Brain pericyte (primary cell): ENCODE measurements around the gene VPS37D.
"Not testable (repeated sequence)": the region's sequence is repeated elsewhere in the genome, so short reads cannot be mapped to it uniquely, and the experiment has no call there.

Experiments used
- DNase-seq: peaks from one replicate; pipeline ENCODE4 v3.0.0-alpha.2; 2012; ENCODE audit warnings: low read depth, low spot score

Gene VPS37D

DNA sequence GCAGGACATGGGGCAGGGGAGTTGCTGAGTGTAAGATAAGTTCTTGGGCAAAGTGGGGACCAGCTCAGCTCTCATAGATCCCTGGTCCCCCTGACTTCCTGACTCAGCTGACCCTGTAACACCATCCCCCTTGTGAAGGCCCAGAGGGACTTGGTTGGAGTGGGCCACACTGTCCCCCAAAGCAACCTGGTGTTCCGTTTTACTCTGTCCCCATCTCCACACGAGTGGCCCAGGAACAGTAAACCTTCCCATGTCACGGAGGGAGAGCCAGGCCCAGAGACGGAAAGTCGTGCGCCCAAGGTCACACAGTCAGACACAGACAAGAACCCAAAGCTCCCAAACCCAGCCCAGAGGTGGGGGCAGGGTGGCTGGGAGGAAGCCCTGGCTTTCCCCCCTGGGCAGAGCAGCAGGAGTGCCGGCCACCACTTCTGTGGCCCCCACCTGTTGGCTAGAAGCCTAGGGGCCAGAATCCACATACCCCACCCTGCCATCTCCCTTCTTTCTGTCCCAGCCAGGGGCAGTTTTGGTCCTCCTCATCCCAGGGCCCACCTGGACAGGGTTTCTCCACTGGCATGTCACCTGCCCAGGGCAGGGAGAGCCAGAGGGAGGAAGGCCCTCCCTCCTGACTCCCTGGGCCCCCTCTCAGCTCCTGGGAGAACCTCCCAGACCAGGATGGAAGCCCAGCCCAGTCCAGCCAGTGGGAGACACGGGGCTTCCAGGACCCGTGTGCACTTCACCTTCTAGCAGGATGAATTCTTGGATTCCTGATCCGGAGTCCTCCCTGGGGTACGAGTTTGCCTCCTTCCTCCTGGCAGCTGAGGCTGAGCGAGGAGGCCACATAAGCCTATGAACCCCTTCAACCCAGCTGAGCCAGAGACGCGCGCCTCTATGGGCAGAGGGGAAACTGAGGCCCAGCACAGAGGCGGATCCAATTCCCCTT, 20.6 kb upstream of the VPS37D start:
- DNase-seq, result no peak

DNA sequence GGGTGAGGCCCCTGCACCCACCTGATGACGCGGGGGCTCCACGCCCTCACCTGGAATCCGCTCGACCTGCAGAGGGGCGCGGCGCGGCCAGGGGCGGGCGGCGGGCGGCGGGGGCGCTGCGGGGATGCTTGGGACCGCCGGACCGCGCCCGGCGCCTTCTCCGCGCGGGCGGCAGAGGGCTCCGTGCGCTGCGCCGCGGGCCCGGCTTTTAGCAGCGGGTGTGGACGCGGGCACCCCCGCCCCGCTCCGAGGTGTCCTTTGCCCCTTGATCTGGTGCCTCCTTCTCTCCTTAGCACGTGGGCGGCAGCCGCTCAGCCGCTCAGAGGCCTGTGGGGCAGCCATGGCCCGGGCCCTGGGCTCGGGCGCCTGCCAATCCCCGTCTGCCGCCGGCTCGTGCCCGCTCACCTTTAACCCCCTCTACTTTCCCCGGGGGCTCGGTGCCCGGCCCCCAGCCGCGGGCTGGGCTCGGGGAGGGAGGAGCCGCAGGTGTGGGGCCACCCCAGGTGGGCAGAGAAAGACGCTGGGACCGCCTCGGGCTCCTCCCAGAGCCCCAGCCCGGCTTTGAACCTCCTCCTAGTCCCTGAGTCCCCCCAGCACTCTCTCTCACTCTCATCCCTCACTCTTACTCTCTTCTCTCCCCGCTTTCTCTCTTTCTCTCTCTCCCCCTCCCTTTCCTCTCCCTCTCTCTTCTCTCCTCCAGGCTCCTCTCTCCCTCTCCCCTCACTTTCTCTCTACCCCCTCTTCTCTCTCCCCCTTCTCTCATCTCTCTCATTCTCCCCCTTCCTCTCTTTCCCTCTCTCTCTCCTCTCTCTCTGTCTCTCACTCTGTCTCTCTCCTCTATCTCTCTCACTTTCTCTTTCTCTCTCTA, 19.7 kb upstream of the VPS37D start:
- DNase-seq, result no peak

DNA sequence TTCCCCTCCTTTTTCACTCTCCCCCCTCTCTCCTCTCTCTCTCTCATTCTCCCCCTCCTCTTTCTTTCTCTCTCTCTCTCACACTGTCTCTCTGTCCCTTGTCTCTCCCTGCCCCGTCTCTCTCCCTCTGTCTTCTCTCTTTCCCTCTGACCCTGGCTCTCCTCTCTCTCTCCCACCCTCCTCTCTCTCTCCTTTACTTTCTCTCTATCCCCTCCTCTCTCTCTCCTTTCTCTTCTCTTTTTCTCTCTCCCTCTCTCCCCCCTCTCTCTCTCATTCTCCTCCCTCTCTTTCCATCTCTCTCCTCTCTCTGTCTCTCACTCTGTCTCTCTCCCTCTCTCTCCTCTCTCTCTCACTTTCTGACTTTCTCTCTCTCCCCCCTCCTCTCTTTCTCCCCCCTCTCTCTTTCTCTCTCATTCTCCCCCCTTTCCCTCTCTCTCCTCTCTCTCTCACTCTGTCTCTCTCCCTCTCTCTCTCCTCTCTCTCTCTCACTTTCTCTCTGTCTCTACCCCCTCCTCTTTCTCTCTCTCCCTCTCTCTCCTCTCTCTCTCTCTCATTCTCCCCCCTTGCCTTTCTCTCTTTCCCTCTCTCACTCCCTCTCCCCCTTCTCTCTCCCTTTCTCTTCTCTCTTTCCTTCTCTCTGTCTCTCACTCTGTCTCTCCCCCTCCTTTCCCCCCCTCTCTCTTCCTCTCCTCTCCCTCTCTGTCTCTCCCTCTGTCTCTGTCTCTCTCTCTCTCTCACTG, 18.9 kb upstream of the VPS37D start:
- DNase-seq, result no peak

DNA sequence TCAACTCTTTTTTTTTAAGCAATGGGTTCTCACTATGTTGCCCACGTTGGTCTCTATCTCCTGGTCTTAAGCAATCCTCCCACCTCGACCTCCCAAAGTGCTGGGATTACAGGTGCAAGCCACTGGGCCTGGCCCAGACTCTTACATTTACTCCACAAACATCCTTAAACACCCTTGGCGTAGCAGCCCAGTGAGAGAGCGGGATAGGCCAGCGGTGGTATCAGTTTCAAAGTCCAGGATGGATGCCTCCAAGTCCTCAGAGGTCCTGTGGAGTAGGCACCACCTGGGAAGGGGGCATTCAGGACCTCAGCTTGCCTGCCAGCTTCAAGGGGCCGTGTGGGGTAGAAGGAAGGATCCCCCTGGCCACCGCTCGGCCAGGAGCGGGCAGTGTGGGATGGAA, 18.1 kb upstream of the VPS37D start:
- no peak for DNase-seq

DNA sequence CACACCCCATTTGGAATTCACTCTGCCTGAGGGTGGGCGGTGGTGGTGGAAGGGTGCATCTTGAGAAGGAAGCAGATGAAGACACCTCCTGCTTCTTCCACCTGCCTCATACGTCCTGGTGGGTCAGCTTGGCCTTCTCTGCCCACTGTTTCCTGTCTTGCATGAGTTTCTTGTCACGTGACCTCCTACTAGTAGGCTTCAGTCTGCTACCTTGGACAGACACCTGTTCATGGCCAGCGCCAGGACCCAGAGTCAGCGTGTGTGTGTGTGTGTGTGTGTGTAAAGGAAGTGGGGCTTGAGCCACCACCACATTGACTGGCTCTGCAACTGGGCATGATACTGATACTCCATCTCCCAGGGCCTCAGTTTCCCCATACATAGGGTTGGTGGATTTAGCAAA, 17.1 kb upstream of the VPS37D start:
- no peak for DNase-seq

DNA sequence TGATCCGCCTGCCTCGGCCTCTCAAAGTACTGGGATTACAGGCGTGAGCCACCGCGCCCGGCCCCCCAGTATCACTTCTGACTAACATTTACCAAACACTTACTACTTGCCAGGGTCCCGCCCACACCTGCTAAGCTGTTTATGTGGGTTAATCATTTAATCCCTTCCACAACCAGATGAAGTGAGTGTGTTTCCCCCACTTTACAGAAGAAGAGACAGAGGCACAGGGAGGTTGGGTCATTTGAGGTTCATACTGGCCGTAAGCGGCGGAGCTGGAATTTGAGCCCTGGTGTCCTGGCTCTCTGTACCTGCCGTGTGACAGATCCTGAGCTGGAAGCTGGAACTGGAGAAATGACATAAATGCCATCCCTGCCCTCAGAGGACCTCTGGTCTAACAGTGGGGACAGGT, 15.1 kb upstream of the VPS37D start:
- DNase-seq, result no peak

DNA sequence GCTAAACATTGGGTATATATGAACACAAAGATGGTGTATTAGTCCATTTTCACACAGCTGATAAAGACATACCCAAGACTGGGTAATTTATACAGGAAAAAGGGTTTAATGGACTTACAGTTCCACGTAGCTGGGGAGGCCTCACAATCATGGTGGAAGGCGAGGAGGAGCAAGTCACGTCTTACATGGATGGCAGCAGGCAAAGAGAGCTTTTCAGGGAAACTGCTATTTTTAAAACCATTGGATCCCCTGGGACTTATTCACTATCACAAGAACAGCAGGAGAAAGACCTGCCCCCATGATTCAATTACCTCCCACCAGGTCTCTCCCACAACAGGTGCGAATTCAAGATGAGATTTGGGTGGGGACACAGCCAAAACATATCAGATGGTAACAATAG, 12.3 kb upstream of the VPS37D start:
- DNase-seq, result not testable (repeated sequence)

DNA sequence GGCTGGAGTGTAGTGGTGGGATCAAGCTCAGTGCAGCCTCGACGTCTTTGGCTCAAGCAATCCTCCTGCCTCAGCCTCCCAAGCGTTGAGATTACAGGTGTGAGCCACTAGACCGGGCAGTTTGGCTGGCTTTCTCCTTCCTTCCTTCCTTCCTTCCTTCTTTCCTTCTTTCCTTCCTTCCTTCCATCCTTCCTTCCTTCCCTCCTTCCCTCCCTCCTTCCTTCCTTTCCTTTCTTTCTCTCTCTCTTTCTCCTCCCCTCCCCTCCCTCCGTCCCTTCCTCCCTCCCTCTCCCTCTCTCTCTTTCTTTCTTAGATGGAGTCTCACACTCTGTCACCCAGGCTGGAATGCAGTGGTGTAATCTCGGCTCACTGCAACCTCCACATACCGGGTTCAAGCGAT, 7.6 kb upstream of the VPS37D start:
- DNase-seq, result no peak

DNA sequence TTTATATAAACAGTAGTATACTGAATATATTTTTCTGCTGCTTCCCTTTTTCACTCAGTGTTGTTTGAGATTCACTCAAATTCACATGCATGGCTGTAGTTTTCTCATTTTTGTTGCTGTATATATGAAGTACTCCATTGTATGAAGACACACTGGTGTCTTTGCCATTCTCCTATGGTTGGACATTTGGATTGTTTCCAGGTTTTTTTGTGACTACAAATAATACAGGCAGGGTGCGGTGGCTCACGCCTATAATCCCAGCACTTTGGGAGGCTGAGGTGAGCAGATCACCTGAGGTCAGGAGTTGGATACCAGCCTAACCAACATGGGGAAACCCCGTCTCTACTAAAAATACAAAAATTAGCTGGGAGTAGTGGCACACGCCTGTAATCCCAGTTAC, 7.0 kb upstream of the VPS37D start:
- DNase-seq, result not testable (repeated sequence)

DNA sequence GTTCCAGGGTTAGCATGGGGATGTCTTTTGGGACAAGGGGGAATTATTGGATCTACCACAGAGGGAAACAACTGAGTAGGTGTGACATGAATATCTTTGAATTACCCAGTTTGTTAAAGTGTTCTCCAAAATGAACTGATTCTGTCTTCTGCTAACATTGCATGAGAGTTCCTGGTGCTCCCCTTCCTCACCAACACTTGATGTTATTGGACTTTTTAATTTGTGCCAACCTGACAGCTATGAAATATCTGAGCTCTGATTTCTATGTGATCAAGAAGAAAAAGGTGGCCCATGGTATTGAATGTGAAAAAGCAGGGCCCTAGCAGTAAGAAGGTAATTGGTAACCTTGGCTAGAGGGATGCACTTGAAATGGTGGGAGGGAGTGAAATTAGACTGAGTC, 4.6 kb upstream of the VPS37D start:
- DNase-seq, result no peak

DNA sequence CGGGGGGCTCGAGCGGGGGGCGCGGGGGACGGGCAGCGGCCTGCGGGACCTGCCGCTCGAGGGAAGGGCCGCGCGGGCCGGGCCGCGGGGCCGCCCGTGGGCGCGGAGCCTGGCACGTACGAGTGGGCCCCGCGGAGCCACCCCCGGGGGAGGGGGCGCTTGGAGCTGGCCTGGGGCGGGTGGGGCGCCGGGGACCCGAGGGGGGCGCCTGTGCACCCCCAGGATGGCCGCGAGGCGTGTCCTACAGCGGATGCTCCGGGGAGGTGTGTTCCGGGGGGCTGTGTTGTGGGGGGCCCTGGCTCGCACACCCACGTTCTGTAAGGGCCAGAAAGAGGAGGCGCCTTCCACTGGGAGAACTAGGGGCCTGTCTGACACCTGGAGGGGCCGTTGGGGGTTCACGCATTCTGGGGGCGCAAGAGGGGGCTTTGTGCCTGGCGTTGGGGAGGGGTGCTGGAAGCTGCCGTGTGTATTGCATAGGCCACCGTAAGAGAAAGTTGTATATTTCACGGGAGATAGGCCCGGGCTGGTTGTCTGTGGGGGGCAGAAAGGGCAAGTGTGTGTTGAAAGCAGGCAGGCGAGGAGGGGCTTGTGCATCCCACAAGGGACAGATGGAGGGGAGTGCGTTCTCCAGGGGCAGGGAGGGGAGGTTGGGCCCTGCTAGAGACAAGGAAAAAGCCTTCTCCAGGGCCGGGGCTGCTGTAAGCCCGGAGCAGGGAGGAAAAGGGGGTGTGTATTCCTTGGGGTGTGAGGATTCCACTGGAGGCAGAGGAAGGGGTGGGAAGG, 663 bp downstream of the VPS37D start:
- no peak for DNase-seq

DNA sequence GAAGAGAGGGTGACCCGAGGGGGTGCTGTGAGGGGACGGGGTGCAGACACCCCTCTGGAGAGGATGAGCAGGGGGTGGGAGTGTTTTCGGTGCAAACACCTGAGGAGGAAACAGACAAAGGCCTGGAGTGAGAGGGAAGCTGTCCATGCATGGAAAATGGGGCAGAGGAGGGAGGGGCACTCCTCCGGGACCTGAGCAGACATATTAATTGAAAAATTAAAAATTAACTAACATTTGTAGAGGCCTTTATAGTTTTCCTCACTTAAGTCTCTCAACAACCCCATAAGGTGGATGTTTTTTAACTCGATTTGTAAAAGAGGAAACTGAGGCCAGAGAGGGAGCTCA, 1.2 kb downstream of the VPS37D start:
- DNase-seq, result no peak

DNA sequence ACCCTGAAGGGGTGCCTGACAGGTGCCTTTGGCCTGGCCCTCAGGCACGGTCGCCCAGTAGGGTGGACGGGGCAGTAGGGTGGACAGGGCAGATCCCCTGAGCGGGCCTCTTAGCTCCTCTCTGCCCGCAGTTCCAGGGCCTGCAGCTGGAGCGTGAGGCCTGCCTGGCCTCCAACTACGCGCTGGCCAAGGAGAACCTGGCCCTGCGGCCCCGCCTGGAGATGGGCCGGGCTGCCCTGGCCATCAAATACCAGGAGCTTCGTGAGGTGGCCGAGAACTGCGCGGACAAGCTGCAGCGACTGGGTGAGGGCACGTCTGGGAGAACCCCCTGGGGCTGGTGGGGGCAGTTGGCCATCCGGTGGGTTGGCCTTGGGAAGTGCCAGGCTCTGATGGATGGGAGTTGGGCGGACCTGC, 1.7 kb downstream of the VPS37D start:
- DNase-seq, result no peak

DNA sequence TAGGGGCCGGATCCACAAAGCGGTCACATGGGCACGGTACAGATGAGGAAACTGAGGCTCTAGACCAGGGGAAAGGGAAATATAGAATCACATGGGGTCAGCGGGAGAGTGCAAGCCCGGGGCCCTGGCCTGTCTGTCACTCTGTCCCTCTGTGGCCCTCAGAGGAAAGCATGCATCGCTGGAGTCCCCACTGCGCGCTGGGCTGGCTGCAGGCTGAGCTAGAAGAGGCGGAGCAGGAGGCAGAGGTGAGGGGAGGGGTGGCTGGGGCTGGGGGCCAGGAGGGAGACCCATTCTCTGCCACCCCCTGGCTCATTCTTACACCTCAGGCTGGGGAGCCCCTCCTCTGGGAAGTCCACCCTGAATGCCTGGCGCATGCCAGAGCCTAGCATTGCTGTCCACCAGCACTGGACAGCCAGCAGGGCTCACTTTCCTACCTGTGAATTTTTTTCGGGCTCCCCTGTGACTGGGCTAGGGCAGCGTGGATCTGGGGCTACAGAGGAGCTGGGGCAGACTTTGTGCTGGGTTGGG, 2.3 kb downstream of the VPS37D start:
- DNase-seq, result no peak

DNA sequence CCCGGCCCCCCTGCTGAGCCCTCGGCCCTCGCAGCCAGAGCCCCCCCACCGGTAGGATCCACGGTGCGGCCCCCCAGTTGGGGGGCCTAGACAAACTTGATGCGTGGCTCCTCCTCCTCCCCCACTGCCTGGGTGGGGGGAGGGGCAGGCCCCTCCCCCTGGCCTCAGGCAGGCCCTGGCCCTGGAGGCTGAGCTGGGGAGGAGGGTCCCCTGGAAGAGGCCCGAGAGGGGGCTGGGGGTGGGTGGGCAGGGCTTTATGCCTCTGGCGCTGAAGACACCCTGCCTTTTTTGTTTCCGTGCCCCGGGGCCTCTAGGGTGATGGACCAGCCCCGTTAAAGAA, 3.7 kb downstream of the VPS37D start:
- no peak for DNase-seq

DNA sequence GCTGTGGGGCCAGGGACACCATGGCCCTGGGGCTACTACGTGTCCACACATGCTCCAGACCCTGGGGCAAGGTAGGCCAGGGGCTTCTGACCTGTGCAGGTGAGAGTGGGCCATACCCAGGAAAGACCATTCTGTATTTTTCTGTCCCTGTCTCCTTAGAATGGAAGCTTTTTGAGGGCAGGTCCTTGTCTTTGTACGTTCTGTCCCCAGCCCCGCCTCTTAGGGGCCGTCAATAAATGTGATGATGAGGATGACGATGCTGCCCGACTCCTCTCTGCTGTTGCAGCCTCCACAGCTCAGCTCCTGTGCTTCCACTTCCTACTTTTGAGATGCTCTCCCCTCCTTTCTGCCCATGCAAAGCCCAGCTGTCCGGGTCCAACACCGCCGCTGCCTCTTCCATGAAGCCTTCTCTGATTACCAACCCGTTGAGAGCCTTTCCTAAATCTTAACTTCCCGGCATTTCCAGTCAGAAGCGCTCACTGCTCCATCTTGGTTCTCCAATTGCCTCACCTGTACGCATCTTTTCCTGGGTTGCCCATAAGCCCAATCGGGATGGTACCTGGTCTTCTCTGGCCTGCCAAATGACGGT, 4.3 kb downstream of the VPS37D start:
- DNase-seq, result no peak

DNA sequence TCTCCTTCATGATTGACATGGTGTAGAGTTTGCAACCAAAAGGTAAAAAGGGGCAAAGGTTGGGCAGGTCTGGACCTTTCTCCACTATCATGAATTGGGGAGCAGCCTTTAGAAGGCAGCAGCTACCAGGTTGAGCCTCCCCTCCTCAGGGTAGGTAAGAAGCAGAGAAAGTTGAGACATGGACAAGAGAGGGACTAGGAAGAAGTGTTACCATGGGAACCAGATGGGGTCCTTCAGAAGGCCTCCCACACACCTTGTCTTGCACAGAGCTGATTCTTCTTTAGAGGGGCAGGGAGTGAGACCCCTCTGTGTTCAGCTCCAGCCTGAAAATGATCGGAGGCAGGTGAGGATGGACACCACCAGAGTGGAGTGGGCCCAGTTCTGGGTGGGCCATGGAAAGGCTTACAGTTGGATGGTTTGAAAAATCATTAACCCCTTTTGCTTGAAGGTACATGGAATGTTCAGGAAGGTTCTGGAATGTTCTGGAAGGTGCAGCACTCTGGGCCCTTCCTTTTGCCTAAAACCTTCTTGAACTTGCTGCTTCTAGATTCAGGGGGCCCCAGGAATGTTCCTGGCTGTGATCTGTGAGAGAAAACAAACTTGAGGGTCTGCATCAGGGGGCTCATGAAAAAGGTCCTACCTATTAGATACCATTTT, 7.0 kb downstream of the VPS37D start:
- DNase-seq, result no peak

DNA sequence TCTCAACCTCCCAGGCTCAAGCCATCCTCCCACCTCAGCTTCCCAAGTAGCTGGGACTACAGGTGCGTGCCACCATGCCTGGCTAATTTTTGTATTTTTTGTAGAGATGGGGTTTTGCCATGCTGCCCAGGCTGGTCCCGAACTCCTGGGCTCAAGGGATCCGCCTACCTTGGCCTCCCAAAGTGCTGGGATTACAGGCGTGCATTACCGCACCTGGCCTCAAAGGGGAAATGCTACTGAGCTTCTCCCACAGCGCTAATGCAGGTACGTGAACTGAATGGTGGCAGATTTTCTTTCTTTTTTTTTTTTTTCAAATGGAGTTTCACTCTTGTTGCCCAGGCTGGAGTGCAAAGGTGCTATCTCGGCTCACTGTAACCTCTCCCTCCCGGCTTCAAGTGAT, 8.4 kb downstream of the VPS37D start:
- DNase-seq, result not testable (repeated sequence)

DNA sequence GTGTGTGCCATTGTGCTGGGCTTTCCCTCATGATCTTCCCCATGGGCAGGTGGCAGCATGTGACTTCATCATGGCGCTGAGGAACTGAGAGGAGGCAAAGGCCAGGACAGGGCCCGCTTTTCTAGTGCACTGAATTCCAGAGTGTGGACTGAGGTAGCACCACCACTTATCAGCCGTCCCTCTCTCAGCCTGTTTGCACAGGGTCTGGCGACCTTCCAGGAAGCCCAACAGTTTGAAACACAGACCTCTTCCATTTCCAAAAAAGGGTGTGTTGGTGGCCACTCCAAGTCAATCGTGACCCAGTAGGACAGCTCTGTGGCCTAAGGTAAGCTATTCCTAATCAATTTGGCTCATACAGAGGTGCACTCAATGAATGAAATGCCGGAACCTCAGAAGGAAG, 11.2 kb downstream of the VPS37D start:
- DNase-seq, result no peak

DNA sequence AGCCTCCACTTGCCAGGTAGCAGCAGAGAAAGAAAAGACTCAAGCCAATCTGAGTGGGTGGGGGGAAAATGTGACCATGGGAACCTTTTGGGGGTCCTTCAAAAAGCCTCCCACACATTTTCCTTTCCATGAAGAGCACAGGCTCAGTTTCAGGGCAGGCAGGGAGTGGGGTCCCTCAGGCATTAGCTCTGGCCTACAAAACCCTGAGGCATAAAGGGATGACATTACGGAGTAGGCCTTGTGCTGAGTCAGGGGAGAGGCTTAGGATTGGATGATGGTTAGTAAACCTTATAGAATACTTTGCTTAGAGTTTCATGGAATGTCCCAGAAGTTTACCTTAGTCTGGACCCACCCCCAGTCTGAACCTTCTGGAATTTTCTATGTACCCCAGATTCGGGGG, 12.1 kb downstream of the VPS37D start:
- no peak for DNase-seq
